SK-N-SH (cell line): ENCODE results near the gene SNRNP25. TPM values are rescaled to one million over a fixed set of nuclear protein-coding genes. Genes with fewer than 3 reads are reported as not detected.

ENCODE experiments used
- CTCF ChIA-PET: fragments of 300-600, 350-600 bp; formaldehyde crosslinking; extraction: SDS; loops from one replicate; lab custom pipeline; 2021; lab: Yijun Ruan, JAX
- POLR2A ChIA-PET: fragments of 350-600 bp; sonication (Branson Sonifier 250); formaldehyde crosslinking; extraction: SDS; loops from one replicate; lab custom pipeline; 2020; ENCODE audit warnings: antibody characterized with exemption, inconsistent platforms; lab: Yijun Ruan, JAX
- DNase-seq: peaks from one replicate; pipeline ENCODE4 v3.0.0; 2012
- H2AFZ ChIP-seq: fragments of 200-600 bp; sonication (generic); 2 replicates; pipeline ENCODE4 v1.8.1; 2016; ENCODE audit warnings: antibody characterized with exemption, mild to moderate bottlenecking, low read depth
- H3F3A ChIP-seq: fragments of 200-600 bp; sonication (generic); replicated peaks from 2 replicates; pipeline ENCODE3; 2016; ENCODE audit warnings: antibody characterized with exemption, mild to moderate bottlenecking; ENCODE audit not compliant: insufficient read depth
- H3K27ac ChIP-seq, 2 experiments: fragments of 200-500 bp in 1 of 2; fragments of 200-600 bp in 1 of 2; sonication (Bioruptor generic) in 1 of 2; sonication (generic), shearing (Covaris generic) in 1 of 2; 2 replicates each; pipeline versions ENCODE4 v1.5.1 to v1.6.1; 2014 to 2016; ENCODE audit warnings: low read depth in 2 of 2, inconsistent platforms in 1 of 2, low read length in 1 of 2, mild to moderate bottlenecking in 1 of 2, mixed read lengths in 1 of 2
- H3K27me3 ChIP-seq: fragments of 200-600 bp; sonication (generic), shearing (Covaris generic); 2 replicates; pipeline ENCODE4 v1.6.1; 2016; ENCODE audit warnings: mixed run types; ENCODE audit not compliant: insufficient read depth
- H3K36me3 ChIP-seq, 2 experiments: fragments of 200-500 bp in 1 of 2; fragments of 200-600 bp in 1 of 2; sonication (Bioruptor generic) in 1 of 2; sonication (generic) in 1 of 2; replicated peaks in 1 of 2; 2 replicates each; pipeline versions ENCODE3 to v1.5.1; 2014 to 2016; ENCODE audit warnings: low read length in 1 of 2, mild to moderate bottlenecking in 1 of 2; ENCODE audit not compliant: insufficient read depth in 2 of 2, control insufficient read depth in 1 of 2
- H3K4me1 ChIP-seq, 2 experiments: fragments of 200-500 bp in 1 of 2; fragments of 200-600 bp in 1 of 2; sonication (Bioruptor generic) in 1 of 2; sonication (generic), shearing (Covaris generic) in 1 of 2; 2 replicates each; pipeline versions ENCODE4 v1.5.1 to v1.6.1; 2014 to 2016; ENCODE audit warnings: low read depth in 1 of 2, low read length in 1 of 2, mixed run types in 1 of 2; ENCODE audit not compliant: insufficient read depth in 2 of 2, control insufficient read depth in 1 of 2
- H3K4me2 ChIP-seq: fragments of 200-600 bp; sonication (generic), shearing (Covaris generic); 2 replicates; pipeline ENCODE4 v1.6.1; 2017; ENCODE audit warnings: mixed run types
- H3K4me3 ChIP-seq, 2 experiments: fragments of 200-500 bp in 1 of 2; fragments of 200-600 bp in 1 of 2; sonication (Bioruptor generic) in 1 of 2; sonication (generic), shearing (Covaris generic) in 1 of 2; 2 replicates each; pipeline versions ENCODE4 v1.5.1 to v1.8.1; 2014 to 2016; ENCODE audit warnings: low read depth in 2 of 2, inconsistent platforms in 1 of 2, low read length in 1 of 2, mild to moderate bottlenecking in 1 of 2, mixed read lengths in 1 of 2, moderate library complexity in 1 of 2
- H3K79me2 ChIP-seq: fragments of 200-600 bp; sonication (generic); 2 replicates; pipeline ENCODE4 v1.8.1; 2017; ENCODE audit warnings: mild to moderate bottlenecking; ENCODE audit not compliant: insufficient read depth
- H3K9ac ChIP-seq: fragments of 200-600 bp; sonication (generic); 2 replicates; pipeline ENCODE4 v1.6.1; 2017; ENCODE audit warnings: mixed run types
- H3K9me2 ChIP-seq: fragments of 200-600 bp; sonication (generic); 2 replicates; pipeline ENCODE4 v1.6.1; 2017; ENCODE audit warnings: mixed run types
- H3K9me3 ChIP-seq: fragments of 200-600 bp; sonication (generic); 2 replicates; pipeline ENCODE4 v1.6.1; 2017; ENCODE audit warnings: mixed run types, mild to moderate bottlenecking, moderate library complexity
- H4K20me1 ChIP-seq: fragments of 200-600 bp; sonication (generic); 2 replicates; pipeline ENCODE4 v1.6.1; 2017; ENCODE audit warnings: mild to moderate bottlenecking, mixed run types; ENCODE audit not compliant: insufficient read depth
- ELF1 ChIP-seq: IDR thresholded peaks from 2 replicates; pipeline ENCODE4 v1.4.0; 2012
- EP300 ChIP-seq, 2 experiments: IDR thresholded peaks; 2 replicates each; pipeline versions ENCODE4 v1.4.0 to v1.6.1; 2012; ENCODE audit warnings: borderline replicate concordance in 1 of 2, low read depth in 1 of 2, low read length in 1 of 2
- EZH2phosphoT487 ChIP-seq: fragments of 200-600 bp; sonication (generic); IDR thresholded peaks from 2 replicates; pipeline ENCODE4 v1.6.1; 2017; ENCODE audit warnings: low read depth, mixed run types, mild to moderate bottlenecking, antibody characterized with exemption, moderate library complexity, borderline replicate concordance
- FOSL2 ChIP-seq: IDR thresholded peaks from 2 replicates; pipeline ENCODE4 v1.4.0; 2012; ENCODE audit warnings: low read depth, mild to moderate bottlenecking, moderate library complexity, borderline replicate concordance
- FOXM1 ChIP-seq: IDR thresholded peaks from 2 replicates; pipeline ENCODE4 v1.4.0; 2012; ENCODE audit warnings: low read depth, mild to moderate bottlenecking
- GABPA ChIP-seq: IDR thresholded peaks from 2 replicates; pipeline ENCODE4 v1.4.0; 2012; ENCODE audit warnings: low read depth, mild to moderate bottlenecking
- JUND ChIP-seq: IDR thresholded peaks from 2 replicates; pipeline ENCODE4 v1.4.0; 2012
- MAX ChIP-seq: IDR thresholded peaks from 2 replicates; pipeline ENCODE4 v1.4.0; 2012; ENCODE audit warnings: low read depth
- MEF2A ChIP-seq: IDR thresholded peaks from 2 replicates; pipeline ENCODE4 v1.4.0; 2012; ENCODE audit warnings: low read depth, borderline replicate concordance
- MXI1 ChIP-seq: IDR thresholded peaks from 2 replicates; pipeline ENCODE4 v1.6.1; 2012; ENCODE audit warnings: mild to moderate bottlenecking, low read depth, low read length, improper control_type of control experiment
- NFIC ChIP-seq: IDR thresholded peaks from 2 replicates; pipeline ENCODE4 v1.4.0; 2012; ENCODE audit warnings: borderline replicate concordance
- NRF1 ChIP-seq: IDR thresholded peaks from 2 replicates; pipeline ENCODE4 v1.6.1; 2012; ENCODE audit warnings: low read depth, mild to moderate bottlenecking, low read length
- PBX3 ChIP-seq: IDR thresholded peaks from 2 replicates; pipeline ENCODE4; 2012
- POLR2AphosphoS5 ChIP-seq: IDR thresholded peaks from 2 replicates; pipeline ENCODE4 v1.6.1; 2012; ENCODE audit warnings: low read depth, low read length
- RAD21 ChIP-seq: IDR thresholded peaks from 2 replicates; pipeline ENCODE4 v1.6.1; 2012; ENCODE audit warnings: mild to moderate bottlenecking, low read length
- RFX5 ChIP-seq: IDR thresholded peaks from 2 replicates; pipeline ENCODE4 v1.6.1; 2012; ENCODE audit warnings: mild to moderate bottlenecking, improper control_type of control experiment, low read length
- SIN3A ChIP-seq: IDR thresholded peaks from 2 replicates; pipeline ENCODE4 v1.6.1; 2012; ENCODE audit warnings: low read depth, mild to moderate bottlenecking, low read length, moderate library complexity, borderline replicate concordance
- SMC3 ChIP-seq: IDR thresholded peaks from 2 replicates; pipeline ENCODE4 v1.6.1; 2012; ENCODE audit warnings: low read depth, low read length, improper control_type of control experiment
- TCF12 ChIP-seq: IDR thresholded peaks from 2 replicates; pipeline ENCODE4 v1.4.0; 2012
- TEAD4 ChIP-seq: IDR thresholded peaks from 2 replicates; pipeline ENCODE4 v1.4.0; 2012; ENCODE audit warnings: mild to moderate bottlenecking, borderline replicate concordance; ENCODE audit not compliant: insufficient read depth
- USF1 ChIP-seq: IDR thresholded peaks from 2 replicates; pipeline ENCODE4 v1.4.0; 2012; ENCODE audit warnings: low read depth, borderline replicate concordance
- YY1 ChIP-seq: IDR thresholded peaks from 2 replicates; pipeline ENCODE4 v1.4.0; 2012; ENCODE audit warnings: low read depth, mild to moderate bottlenecking
- ZBTB33 ChIP-seq: IDR thresholded peaks from 2 replicates; pipeline ENCODE4 v1.4.0; 2012; ENCODE audit warnings: low read depth, borderline replicate concordance
- WGBS: methylation state at CpG from one replicate; pipeline ENCODE4 v1.1.6; 2017; ENCODE audit warnings: low lambda C conversion rate; 5-methylcytosine and 5-hydroxymethylcytosine counted together
- polyA plus RNA-seq, 3 experiments: library from polyadenylated mRNA; depleted of rRNA; stranded (reverse); fragments of >200 nt; gene quantifications; 2 replicates each; pipeline ENCODE4 v1.2.3, GENCODE V29; 2012

The SNRNP25 gene
- polyA plus RNA-seq, 1 of the 3 experiments (the other 2 are of a cell fraction) = 73.4 TPM

GRCh38 chr16:84718-85406 lies 31.2 kb downstream of the SNRNP25 start:
- no peak for DNase-seq
- H3K79me2 ChIP-seq = peaks cover 4% of the 10 kb centered on the region; the same call in 1 of the 2 replicates
- H2AFZ ChIP-seq = no peak overlapping the region
- no peak overlapping the region for H3K4me3 ChIP-seq
- H3K36me3 ChIP-seq = peaks cover 12 to 45% of the 10 kb centered on the region in 2 experiments
- TF ChIP-seq FOSL2 (peak; percentile 68; the same call in 1 of the 2 replicates), NRF1 (no peak), ELF1 (peak; percentile 55; the same call in 1 of the 2 replicates), RAD21 (no peak), EZH2phosphoT487 (no peak), GABPA (peak; percentile 48; the same call in 1 of the 2 replicates), MXI1 (no peak), ZBTB33 (no peak; the same call in 1 of the 2 replicates), SIN3A (no peak), MAX (peak; percentile 84), NFIC (peak; percentile 72), EP300 (IDR thresholded peaks at IDR 0.05; ENCODE audit: borderline replicate concordance in 1 of 2, low read depth in 1 of 2, low read length in 1 of 2) (peak in 1 of 2 experiments; percentile 25; a peak in 1 of 4 replicates), YY1 (no peak), POLR2AphosphoS5 (peak; percentile 61; the same call in 1 of the 2 replicates), USF1 (no peak), SMC3 (no peak), RFX5 (no peak), PBX3 (peak; percentile 48), JUND (peak; percentile 74; the same call in 1 of the 2 replicates), TCF12 (peak; percentile 67), MEF2A (no peak), FOXM1 (no peak), TEAD4 (0 out of 2 replicates have a peak, but pooled peaks have one; percentile 30)
- 65% methylated on average over 4 of the region's 7 CpGs for WGBS
- peaks cover 21% of the 10 kb centered on the region for H4K20me1 ChIP-seq
- H3K4me1 ChIP-seq = peaks cover 2 to 17% of the 10 kb centered on the region in 2 experiments; a peak in 3 of 4 replicates
- H3K27ac ChIP-seq = peak overlapping the region; percentile 5 to 72; a peak in 2 of 4 replicates
- H3K4me2 ChIP-seq = peak overlapping the region; percentile 56
- H3K9me3 ChIP-seq = no peaks in the 10 kb centered on the region
- POLR2A ChIA-PET = interaction anchor here (0.6 kb wide), 1 partner anchor 1645 kb away, joined by 6 read pairs; no protein-coding TSS in a partner anchor
- H3K9ac ChIP-seq = peak overlapping the region; percentile 22; the same call in 1 of the 2 replicates
- H3K27me3 ChIP-seq = no peaks in the 10 kb centered on the region
- CTCF ChIA-PET = interaction anchor here (0.9 to 27.8 kb wide), 4 partner anchors 8 to 22 kb away, joined by 3 to 793 read pairs (median 24); partner anchors contain the start of gene RHBDF1
- no peaks in the 10 kb centered on the region for H3K9me2 ChIP-seq
- peaks cover 20% of the 10 kb centered on the region for H3F3A ChIP-seq
